Naive thymus-derived CD4-positive, alpha-beta T cell (primary cell): Measurements from ENCODE around the gene IFI27. TPM values are rescaled to one million over a fixed set of nuclear protein-coding genes. Genes with fewer than 3 reads are reported as not detected.
"Not testable (repeated sequence)": the region's sequence is repeated elsewhere in the genome, so short reads cannot be mapped to it uniquely, and the experiment has no call there.

Source experiments
- ATAC-seq: fragments of 150-1000 bp; cut with Tn5 transposase; 2 replicates; pipeline ENCODE4 v1.10.0; 2021; ENCODE audit warnings: mild to moderate bottlenecking, moderate library complexity
- CTCF ChIA-PET: fragments of 350-600 bp; sonication (Branson Sonifier 250); formaldehyde crosslinking; loops from one replicate; lab custom pipeline; 2021; ENCODE audit warnings: antibody characterized with exemption; lab: Charles Lee
- POLR2A ChIA-PET: fragments of 350-600 bp; sonication (Branson Sonifier 250); formaldehyde crosslinking; loops from one replicate; lab custom pipeline; 2021; ENCODE audit warnings: antibody characterized with exemption, inconsistent platforms; lab: Charles Lee
- DNase-seq, 9 donors: peaks; one replicate each; pipeline versions ENCODE4 v3.0.0 to v3.0.0-alpha.2; 2020 to 2022; ENCODE audit warnings: mixed read lengths in 1 of 9
- H3K27ac ChIP-seq: one replicate; pipeline ENCODE4 v1.7.0; 2013; ENCODE audit warnings: mild to moderate bottlenecking, low read depth, low read length, moderate library complexity
- H3K27me3 ChIP-seq, 2 donors: one replicate each; pipeline ENCODE4 v1.7.0; 2013; ENCODE audit warnings: low read length in 2 of 2, mild to moderate bottlenecking in 2 of 2, moderate library complexity in 2 of 2; ENCODE audit not compliant: control insufficient read depth in 2 of 2, insufficient read depth in 2 of 2
- H3K36me3 ChIP-seq, 3 experiments: 1 replicate in 2 of 3; 2 replicates in 1 of 3; pipeline ENCODE4 v1.7.0; 2013; ENCODE audit warnings: low read length in 3 of 3, mild to moderate bottlenecking in 3 of 3, moderate library complexity in 1 of 3; ENCODE audit not compliant: insufficient read depth in 3 of 3, control insufficient read depth in 2 of 3
- H3K4me1 ChIP-seq, 2 donors: one replicate each; pipeline ENCODE4 v1.7.0; 2013; ENCODE audit warnings: low read length in 2 of 2, mild to moderate bottlenecking in 2 of 2, moderate library complexity in 1 of 2; ENCODE audit not compliant: control insufficient read depth in 2 of 2, insufficient read depth in 2 of 2
- H3K4me3 ChIP-seq: 2 replicates; pipeline ENCODE4 v1.7.0; 2013; ENCODE audit warnings: mild to moderate bottlenecking, low read length
- H3K9me3 ChIP-seq, 3 experiments: 1 replicate in 2 of 3; 2 replicates in 1 of 3; pipeline ENCODE4 v1.7.0; 2013; ENCODE audit warnings: low read length in 3 of 3; ENCODE audit not compliant: control insufficient read depth in 2 of 3
- H3K27ac Mint-ChIP-seq, 9 donors: one replicate each; pipeline ENCODE4 v1.8.0; 2020 to 2022; ENCODE audit warnings: mixed read lengths in 9 of 9, mild to moderate bottlenecking in 8 of 9, moderate library complexity in 5 of 9, inconsistent platforms in 2 of 9
- H3K27me3 Mint-ChIP-seq, 5 donors: one replicate each; pipeline ENCODE4 v1.8.0; 2021 to 2022; ENCODE audit warnings: mixed read lengths in 5 of 5, mild to moderate bottlenecking in 1 of 5
- H3K36me3 Mint-ChIP-seq, 5 donors: one replicate each; pipeline ENCODE4 v1.8.0; 2020 to 2022; ENCODE audit warnings: mixed read lengths in 5 of 5, mild to moderate bottlenecking in 3 of 5, inconsistent platforms in 1 of 5
- H3K4me1 Mint-ChIP-seq, 7 donors: one replicate each; pipeline ENCODE4 v1.8.0; 2020 to 2022; ENCODE audit warnings: mixed read lengths in 7 of 7, mild to moderate bottlenecking in 3 of 7, inconsistent platforms in 1 of 7
- H3K4me3 Mint-ChIP-seq, 10 donors: one replicate each; pipeline ENCODE4 v1.8.0; 2020 to 2022; ENCODE audit warnings: mild to moderate bottlenecking in 10 of 10, mixed read lengths in 10 of 10, moderate library complexity in 6 of 10, inconsistent platforms in 2 of 10
- H3K9me3 Mint-ChIP-seq, 11 donors: one replicate each; pipeline ENCODE4 v1.8.0; 2020 to 2022; ENCODE audit warnings: mixed read lengths in 11 of 11, mild to moderate bottlenecking in 4 of 11, inconsistent platforms in 1 of 11, moderate library complexity in 1 of 11
- intact Hi-C, 2 donors: fragments of 100-400 bp; cut with micrococcal nuclease; formaldehyde crosslinking; loops; one replicate each; pipeline ENCODE4 v1.15.1; 2023
- polyA plus RNA-seq, 2 donors: library from polyadenylated mRNA; unstranded; fragments of 300-500 nt; fragmentation: Illumina TruSeq; gene quantifications; one replicate each; pipeline ENCODE4 v1.2.3, GENCODE V29; 2021
- total RNA-seq, 6 experiments: library from RNA in 5 of 6; stranded (reverse) in 5 of 6; gene quantifications; 1 replicate in 5 of 6; 2 replicates in 1 of 6; pipeline ENCODE4 v1.2.3 and lab custom pipeline; 2021 to 2026

Gene IFI27
- total and polyA plus RNA-seq, 7 experiments from 2014 or later: 0.74 to 221 (median 1.9) TPM; not detected in 3

DNA sequence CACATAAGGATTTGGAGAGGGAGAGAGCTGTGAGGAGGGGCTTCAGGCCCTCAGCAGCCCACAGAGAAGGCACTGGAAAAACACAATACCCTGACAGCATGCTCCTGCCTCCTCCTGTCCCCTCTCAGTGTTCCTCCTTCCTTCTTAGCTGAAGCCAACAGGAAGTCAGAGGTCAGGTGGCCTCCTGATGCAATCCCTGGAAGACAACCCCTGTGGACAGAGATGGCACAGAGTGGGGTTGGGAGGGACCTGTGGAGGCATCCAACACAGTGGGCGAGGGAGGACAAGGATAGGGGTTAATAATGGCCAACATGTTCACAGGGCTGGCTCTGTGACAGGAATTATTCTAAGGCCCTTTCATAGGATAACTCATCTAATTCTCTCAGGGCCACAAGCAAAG is 34.2 kb downstream of the IFI27 start:
- no peak overlapping the region for H3K4me3 Mint-ChIP-seq
- Histone ChIP-seq H3K36me3 (no peaks in the 10 kb centered on the region), H3K27ac (no peak overlapping the region), H3K9me3 (no peaks in the 10 kb centered on the region), H3K27me3 (no peaks in the 10 kb centered on the region), H3K4me3 (no peak overlapping the region), H3K4me1 (peaks cover 0 to 6% of the 10 kb centered on the region in 2 donors)
- ChIA-PET POLR2A (no interaction called here), CTCF (interaction anchor here (1.4 kb wide), 1 partner anchor 18 kb away, joined by 3 read pairs; no protein-coding TSS in a partner anchor)
- peaks cover 0 to 2% (median 0%) of the 10 kb centered on the region in 11 donors for H3K9me3 Mint-ChIP-seq
- H3K4me1 Mint-ChIP-seq: peaks cover 3 to 17% (median 15%) of the 10 kb centered on the region in 7 donors
- no peaks in the 10 kb centered on the region for H3K36me3 Mint-ChIP-seq
- intact Hi-C loops: no loop called here
- H3K27me3 Mint-ChIP-seq: peaks cover 0 to 26% (median 0%) of the 10 kb centered on the region in 5 donors
- ATAC-seq (no peak), DNase-seq (no peak)
- peak overlapping the region in 2 of 9 donors; percentile 36 to 41 for H3K27ac Mint-ChIP-seq

DNA sequence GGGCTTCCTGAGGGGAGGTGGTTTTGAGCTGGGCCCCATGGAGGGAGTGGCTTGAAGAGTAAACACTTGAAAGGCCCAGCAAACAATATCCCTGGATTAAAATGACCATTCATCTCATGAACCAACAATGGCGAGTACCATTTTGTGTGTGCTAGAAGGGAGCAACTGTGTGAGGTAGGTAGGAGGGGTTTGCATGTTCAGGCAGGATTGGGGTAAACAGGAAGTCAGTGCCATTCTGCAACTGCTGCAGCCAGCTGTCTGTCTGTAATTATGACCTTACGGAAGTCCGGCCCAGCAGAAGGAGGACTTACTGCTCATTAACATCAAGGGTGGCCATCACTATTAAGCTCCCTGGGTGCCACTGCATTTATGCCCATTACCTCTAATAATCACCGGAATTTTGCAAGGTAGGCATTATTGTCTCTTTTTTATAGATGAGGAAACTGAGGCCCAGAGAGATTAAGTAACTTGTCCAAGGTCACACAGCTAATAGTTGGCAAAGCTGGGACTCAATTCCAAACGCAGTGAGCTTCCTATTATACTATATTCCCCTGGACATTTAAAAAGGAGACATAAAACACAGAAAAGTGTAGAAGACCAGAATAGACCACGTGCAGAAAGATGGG is 35.5 kb downstream of the IFI27 start:
- ChIA-PET POLR2A (interaction anchor here (0.6 to 1.1 kb wide), 2 partner anchors 12 to 153 kb away, joined by 3 read pairs; no protein-coding TSS in a partner anchor), CTCF (interaction anchor here (1.1 kb wide), 1 partner anchor 10 kb away, joined by 7 read pairs; no protein-coding TSS in a partner anchor)
- DNase-seq (no peak), ATAC-seq (no peak)
- Mint-ChIP-seq H3K27me3 (peaks cover 0 to 35% (median 0%) of the 10 kb centered on the region in 5 donors), H3K27ac (peak overlapping the region in 1 of 9 donors; percentile 34), H3K9me3 (peaks cover 0 to 3% (median 0%) of the 10 kb centered on the region in 11 donors), H3K4me1 (peaks cover 3 to 17% (median 15%) of the 10 kb centered on the region in 7 donors), H3K4me3 (no peak overlapping the region), H3K36me3 (no peaks in the 10 kb centered on the region)
- Histone ChIP-seq H3K27ac (no peak overlapping the region), H3K4me1 (peaks cover 0 to 6% of the 10 kb centered on the region in 2 donors), H3K36me3 (no peaks in the 10 kb centered on the region), H3K27me3 (no peaks in the 10 kb centered on the region), H3K4me3 (no peak overlapping the region), H3K9me3 (no peaks in the 10 kb centered on the region)
- intact Hi-C loops: no loop called here

GRCh38 chr14:94152676-94153075 is 42.1 kb downstream of the IFI27 start:
- POLR2A ChIA-PET: interaction anchor here (0.5 kb wide), 1 partner anchor 10 kb away, joined by 4 read pairs; no protein-coding TSS in a partner anchor

DNA sequence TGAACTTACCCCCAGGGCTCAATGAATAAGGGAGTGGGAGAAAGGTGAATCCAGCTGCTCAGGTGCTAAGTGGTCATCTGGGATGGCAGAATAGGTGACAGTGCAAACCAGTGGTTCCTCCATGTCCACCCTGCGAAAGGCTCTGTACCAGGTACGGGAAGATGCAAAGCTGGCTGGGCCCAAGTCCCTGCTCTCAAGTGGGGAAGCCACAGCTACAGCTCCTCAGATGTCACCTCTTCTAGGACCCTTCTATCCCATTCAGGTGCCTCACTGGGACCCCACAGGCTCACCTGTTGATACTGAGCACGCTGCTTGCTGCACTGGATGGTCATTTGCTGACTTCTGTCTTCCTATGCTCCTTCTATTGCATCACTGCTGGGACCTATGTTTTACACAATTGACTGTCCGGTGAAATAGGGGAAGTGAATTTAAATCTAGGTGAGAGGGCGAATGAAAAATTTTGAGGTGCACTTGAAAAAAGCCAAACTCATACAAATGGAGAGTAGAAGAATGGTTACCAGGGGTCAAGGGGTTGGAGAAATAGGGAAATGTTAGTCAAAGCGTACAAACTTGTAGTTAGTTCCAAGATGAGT is 43.3 kb downstream of the IFI27 start:
- Mint-ChIP-seq H3K4me3 (no peak overlapping the region), H3K27me3 (peaks cover 0 to 35% (median 15%) of the 10 kb centered on the region in 5 donors), H3K4me1 (peaks cover 11 to 21% (median 20%) of the 10 kb centered on the region in 7 donors), H3K36me3 (no peaks in the 10 kb centered on the region), H3K9me3 (peaks cover 0 to 4% (median 0%) of the 10 kb centered on the region in 11 donors), H3K27ac (no peak overlapping the region)
- Histone ChIP-seq H3K4me1 (peaks cover 12 to 15% of the 10 kb centered on the region in 2 donors), H3K27ac (no peak overlapping the region), H3K36me3 (no peaks in the 10 kb centered on the region), H3K4me3 (no peak overlapping the region), H3K9me3 (no peaks in the 10 kb centered on the region), H3K27me3 (no peaks in the 10 kb centered on the region)
- CTCF ChIA-PET: no interaction called here
- POLR2A ChIA-PET: no interaction called here
- ATAC-seq (no peak), DNase-seq (no peak)
- intact Hi-C loops: no loop called here

More at GRCh38 chr14:94152676-94153075, 42.1 kb downstream of the IFI27 start:
- peaks cover 2 to 10% (median 8%) of the 10 kb centered on the region in 7 donors for H3K4me1 Mint-ChIP-seq
- H3K27me3 Mint-ChIP-seq: peaks cover 0 to 46% (median 15%) of the 10 kb centered on the region in 5 donors
- no peak overlapping the region for H3K4me3 ChIP-seq
- no peaks in the 10 kb centered on the region for H3K36me3 Mint-ChIP-seq
- no peaks in the 10 kb centered on the region for H3K36me3 ChIP-seq
- DNase-seq (no peak), ATAC-seq (no peak)
- no peaks in the 10 kb centered on the region for H3K27me3 ChIP-seq
- intact Hi-C loops: no loop called here
- peaks cover under 1 to 3% of the 10 kb centered on the region in 2 donors for H3K4me1 ChIP-seq
- no peak overlapping the region for H3K27ac ChIP-seq
- H3K4me3 Mint-ChIP-seq: no peak overlapping the region
- CTCF ChIA-PET: interaction anchor here (0.5 to 1.4 kb wide), 3 partner anchors 16 to 966 kb away, joined by 3 to 6 read pairs (median 4); no protein-coding TSS in a partner anchor
- H3K9me3 ChIP-seq: no peaks in the 10 kb centered on the region
- peaks cover 0 to 4% (median 0%) of the 10 kb centered on the region in 11 donors for H3K9me3 Mint-ChIP-seq
- no peak overlapping the region for H3K27ac Mint-ChIP-seq

DNA sequence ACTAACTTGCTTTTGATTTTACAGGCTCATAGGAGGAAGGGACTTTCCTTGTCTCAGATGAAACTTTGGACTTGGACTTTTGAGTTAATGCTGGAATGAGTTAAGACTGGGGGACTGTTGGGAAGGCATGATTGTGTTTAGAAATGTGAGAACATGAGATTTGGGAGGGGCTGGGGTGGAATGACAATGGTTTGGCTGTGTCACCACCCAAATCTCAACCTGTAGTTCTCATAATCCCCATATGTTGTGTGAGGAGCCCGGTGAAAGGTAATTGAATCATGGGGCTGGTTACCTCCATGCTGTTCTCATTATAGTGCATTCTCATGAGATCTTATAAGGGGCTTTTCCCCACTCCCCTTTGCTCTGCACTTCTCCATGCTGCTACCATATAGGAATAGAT is 45.6 kb downstream of the IFI27 start:
- H3K27me3 ChIP-seq, DNase-seq, ATAC-seq, intact Hi-C loops, H3K9me3 Mint-ChIP-seq, H3K27ac ChIP-seq, H3K9me3 ChIP-seq, H3K36me3 ChIP-seq, H3K4me3 Mint-ChIP-seq, H3K36me3 Mint-ChIP-seq, H3K4me3 ChIP-seq, H3K27ac Mint-ChIP-seq: not testable (repeated sequence)
- Mint-ChIP-seq H3K4me1 (peaks cover 18 to 41% (median 39%) of the 10 kb centered on the region in 7 donors), H3K27me3 (peaks cover 0 to 16% (median 15%) of the 10 kb centered on the region in 5 donors)
- ChIA-PET POLR2A (interaction anchor here (2.8 kb wide), 1 partner anchor 14 kb away, joined by 13 read pairs; no protein-coding TSS in a partner anchor), CTCF (interaction anchor here (3.1 kb wide), 1 partner anchor 19 kb away, joined by 14 read pairs; no protein-coding TSS in a partner anchor)
- H3K4me1 ChIP-seq: peaks cover 12 to 24% of the 10 kb centered on the region in 2 donors

- Histone ChIP-seq H3K4me3 (no peak overlapping the region), H3K27me3 (no peaks in the 10 kb centered on the region), H3K4me1 (peaks cover 12 to 32% of the 10 kb centered on the region in 2 donors), H3K27ac (no peak overlapping the region), H3K9me3 (no peaks in the 10 kb centered on the region), H3K36me3 (no peaks in the 10 kb centered on the region)
- H3K27me3 Mint-ChIP-seq: peaks cover 0 to 14% (median 13%) of the 10 kb centered on the region in 5 donors
- peaks cover 0 to 2% (median 0%) of the 10 kb centered on the region in 11 donors for H3K9me3 Mint-ChIP-seq
- peak overlapping the region in 2 of 9 donors; percentile 13 to 50 for H3K27ac Mint-ChIP-seq
- H3K4me3 Mint-ChIP-seq: no peak overlapping the region
- intact Hi-C loops: no loop called here
- DNase-seq (no peak), ATAC-seq (no peak)
- no peaks in the 10 kb centered on the region for H3K36me3 Mint-ChIP-seq
- ChIA-PET CTCF (interaction anchor here (2.2 to 3.1 kb wide), 2 partner anchors 20 to 25 kb away, joined by 5 to 14 read pairs; no protein-coding TSS in a partner anchor), POLR2A (interaction anchor here (1.4 to 2.8 kb wide), 3 partner anchors 13 to 18 kb away, joined by 4 to 13 read pairs (median 8); partner anchors contain the start of gene PPP4R4)
- H3K4me1 Mint-ChIP-seq: peaks cover 23 to 52% (median 48%) of the 10 kb centered on the region in 7 donors
Measured at GRCh38 chr14:94157197-94157596, 46.7 kb downstream of the IFI27 start.
